ENCODE measurements around the gene NUAK1.

DNA sequence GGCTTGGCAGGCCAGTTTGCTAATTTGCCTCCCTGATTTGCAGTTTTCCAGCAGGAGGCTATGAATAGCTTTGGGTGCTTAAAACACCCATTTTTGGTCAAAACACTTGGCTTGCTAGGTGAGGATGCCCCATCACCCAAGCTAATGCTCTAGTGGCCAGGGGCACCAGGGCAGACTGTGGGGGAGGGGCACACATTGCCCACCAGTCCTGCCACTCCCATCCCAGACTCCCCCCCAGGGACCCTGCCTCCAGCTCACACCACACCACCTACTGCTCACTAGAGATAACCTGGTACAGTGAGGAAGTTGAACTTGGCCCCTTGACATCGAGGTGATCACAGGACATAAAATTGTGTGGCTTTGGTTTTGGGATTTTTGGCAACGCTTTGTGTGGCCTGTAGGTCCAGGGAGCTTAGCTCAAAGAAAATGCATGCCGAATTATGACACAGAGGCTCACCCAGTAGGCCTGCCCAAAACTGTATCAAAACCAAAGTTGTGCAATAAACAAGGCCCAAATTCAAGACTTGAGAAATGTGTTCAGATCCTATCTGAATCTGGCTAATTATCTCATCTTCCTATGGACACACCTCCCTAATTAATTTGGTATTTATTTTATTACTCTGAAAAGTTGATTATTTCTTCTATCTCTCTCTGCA, 4.3 kb downstream of the NUAK1 start:
- no peak for TF ChIP-seq GATA2 (IDR thresholded peaks at IDR 0.05; ENCODE audit: low read depth, low read length)
- TF ChIP-seq GATA3 (IDR thresholded peaks at IDR 0.05; ENCODE audit: low read depth, low read length) = no peak
